ENCODE measurements around the gene GPR55.

GPR55 gene

DNA sequence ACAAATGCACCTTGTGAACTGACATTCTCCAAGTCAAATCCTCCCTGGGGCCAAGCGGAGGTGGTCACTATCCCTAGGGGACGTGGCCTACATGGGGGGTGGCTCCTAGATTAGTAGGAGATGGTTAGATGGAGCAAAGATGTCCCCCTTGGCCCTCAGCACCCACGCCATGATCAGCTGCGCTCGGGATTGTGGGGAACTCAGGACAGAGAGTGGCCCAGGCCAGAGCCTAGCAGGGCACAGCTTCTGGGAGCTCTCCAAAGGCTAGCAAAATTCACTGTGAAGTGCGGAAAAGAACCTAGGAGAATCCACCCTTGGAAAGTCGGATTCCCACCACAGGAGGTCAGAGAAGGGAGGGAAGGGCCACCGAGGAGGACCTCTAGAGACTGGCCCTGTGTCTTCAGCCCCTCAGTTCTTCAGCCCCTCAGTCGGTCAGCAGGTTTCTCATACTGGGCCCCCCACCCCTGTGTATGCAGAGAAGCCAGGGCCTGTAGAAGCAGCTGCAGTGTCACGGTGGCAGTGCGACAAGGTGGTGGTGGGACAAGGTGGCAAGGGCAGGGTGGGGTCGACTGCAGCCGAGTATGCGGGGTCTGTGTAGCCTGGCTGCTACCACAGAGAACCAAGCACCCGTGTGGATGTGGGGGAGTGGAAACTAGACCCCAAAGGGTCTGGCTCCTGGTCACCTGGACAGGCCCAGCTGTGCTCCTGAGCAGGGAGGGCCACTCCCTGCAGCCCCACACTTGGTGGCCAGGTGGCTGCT is 18.4 kb downstream of the GPR55 start:
- DNase-seq (ENCODE audit: low read depth): no peak
- H3K4me3 ChIP-seq (ENCODE audit: control insufficient read depth, low read depth, low read length): no peak overlapping the region
- TF ChIP-seq, protein P1, sequence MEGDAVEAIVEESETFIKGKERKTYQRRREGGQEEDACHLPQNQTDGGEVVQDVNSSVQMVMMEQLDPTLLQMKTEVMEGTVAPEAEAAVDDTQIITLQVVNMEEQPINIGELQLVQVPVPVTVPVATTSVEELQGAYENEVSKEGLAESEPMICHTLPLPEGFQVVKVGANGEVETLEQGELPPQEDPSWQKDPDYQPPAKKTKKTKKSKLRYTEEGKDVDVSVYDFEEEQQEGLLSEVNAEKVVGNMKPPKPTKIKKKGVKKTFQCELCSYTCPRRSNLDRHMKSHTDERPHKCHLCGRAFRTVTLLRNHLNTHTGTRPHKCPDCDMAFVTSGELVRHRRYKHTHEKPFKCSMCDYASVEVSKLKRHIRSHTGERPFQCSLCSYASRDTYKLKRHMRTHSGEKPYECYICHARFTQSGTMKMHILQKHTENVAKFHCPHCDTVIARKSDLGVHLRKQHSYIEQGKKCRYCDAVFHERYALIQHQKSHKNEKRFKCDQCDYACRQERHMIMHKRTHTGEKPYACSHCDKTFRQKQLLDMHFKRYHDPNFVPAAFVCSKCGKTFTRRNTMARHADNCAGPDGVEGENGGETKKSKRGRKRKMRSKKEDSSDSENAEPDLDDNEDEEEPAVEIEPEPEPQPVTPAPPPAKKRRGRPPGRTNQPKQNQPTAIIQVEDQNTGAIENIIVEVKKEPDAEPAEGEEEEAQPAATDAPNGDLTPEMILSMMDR (IDR thresholded peaks at IDR 0.05; ENCODE audit: control insufficient read depth, insufficient read depth, low read depth, low read length, missing control alignments): no peak

DNA sequence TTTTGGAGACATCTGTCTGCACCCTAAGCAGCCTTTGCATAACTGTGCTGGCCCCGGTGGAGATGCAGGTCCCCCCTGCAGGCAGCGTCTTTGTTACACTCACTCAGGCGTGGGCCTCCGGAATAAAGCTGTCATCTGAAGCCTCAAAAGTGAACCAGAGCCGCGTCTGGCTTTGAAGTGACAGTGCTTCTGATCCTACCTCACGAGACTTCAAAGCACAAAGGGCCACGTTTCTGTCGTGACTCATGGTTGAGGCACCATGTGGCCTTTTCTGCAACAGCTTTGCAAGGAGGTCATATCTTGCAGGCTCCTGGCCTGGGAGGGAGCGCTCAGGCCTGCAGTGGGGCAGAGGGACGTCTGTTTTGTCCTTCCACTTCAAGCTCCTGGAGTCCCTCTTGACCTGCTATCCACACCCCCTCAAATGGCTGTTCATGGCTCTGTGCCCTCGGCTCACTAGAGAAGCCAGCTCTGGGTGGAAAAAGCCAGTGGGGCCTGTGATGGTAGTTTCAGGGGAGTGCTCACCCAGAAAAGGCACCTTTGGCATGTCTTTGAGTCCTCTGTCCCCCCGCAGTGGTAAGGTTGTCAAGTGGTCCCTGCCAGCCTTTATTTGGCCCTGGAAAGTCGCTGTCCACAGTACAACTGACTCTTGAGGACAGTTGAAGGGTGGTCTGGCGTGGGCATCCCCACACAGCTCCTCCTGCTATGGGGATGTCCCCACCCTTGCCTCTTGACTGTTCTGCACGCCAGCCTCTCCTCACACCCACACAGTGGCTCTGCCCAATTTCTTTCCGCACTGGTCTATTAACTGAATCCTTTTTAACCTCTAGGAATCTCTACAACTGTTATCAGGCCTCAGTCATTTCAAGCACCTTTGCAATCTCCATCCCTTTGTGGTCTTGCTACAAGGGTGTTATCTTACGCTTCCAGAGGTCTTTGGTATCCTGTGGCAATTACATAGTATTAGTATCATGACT is 19.3 kb downstream of the GPR55 start:
- TF ChIP-seq, protein P1 (IDR thresholded peaks at IDR 0.05; ENCODE audit: control insufficient read depth, insufficient read depth, low read depth, low read length, missing control alignments): no peak
- no peak for DNase-seq (ENCODE audit: low read depth)
- H3K4me3 ChIP-seq (ENCODE audit: control insufficient read depth, low read depth, low read length): no peak overlapping the region

- TF ChIP-seq, protein P1 (IDR thresholded peaks at IDR 0.05; ENCODE audit: control insufficient read depth, insufficient read depth, low read depth, low read length, missing control alignments): no peak
- no peak overlapping the region for H3K4me3 ChIP-seq (ENCODE audit: control insufficient read depth, low read depth, low read length)
- DNase-seq (ENCODE audit: low read depth): no peak
Measured at GRCh38 chr2:230904856-230905447, 20.1 kb downstream of the GPR55 start.

- no peak overlapping the region for H3K4me3 ChIP-seq (ENCODE audit: control insufficient read depth, low read depth, low read length)
- TF ChIP-seq, protein P1 (IDR thresholded peaks at IDR 0.05; ENCODE audit: control insufficient read depth, insufficient read depth, low read depth, low read length, missing control alignments): no peak
- DNase-seq (ENCODE audit: low read depth): no peak
Measured at GRCh38 chr2:230903231-230904150, 21.6 kb downstream of the GPR55 start.

- DNase-seq (ENCODE audit: low read depth): peak; percentile 11
- H3K4me3 ChIP-seq (ENCODE audit: control insufficient read depth, low read depth, low read length): no peak overlapping the region
- TF ChIP-seq, protein P1 (IDR thresholded peaks at IDR 0.05; ENCODE audit: control insufficient read depth, insufficient read depth, low read depth, low read length, missing control alignments): peak; percentile 86
Measured at GRCh38 chr2:230902180-230902899, 22.7 kb downstream of the GPR55 start.
